ENCODE measurements around the gene TJP1. TPM values are rescaled to one million over a fixed set of nuclear protein-coding genes. Genes with fewer than 3 reads are reported as not detected.
"Not testable (repeated sequence)": the region's sequence is repeated elsewhere in the genome, so short reads cannot be mapped to it uniquely, and the experiment has no call there.

TJP1 gene
- total RNA-seq, 4 donors from 2014 or later: 100 to 115 (median 103) TPM

DNA sequence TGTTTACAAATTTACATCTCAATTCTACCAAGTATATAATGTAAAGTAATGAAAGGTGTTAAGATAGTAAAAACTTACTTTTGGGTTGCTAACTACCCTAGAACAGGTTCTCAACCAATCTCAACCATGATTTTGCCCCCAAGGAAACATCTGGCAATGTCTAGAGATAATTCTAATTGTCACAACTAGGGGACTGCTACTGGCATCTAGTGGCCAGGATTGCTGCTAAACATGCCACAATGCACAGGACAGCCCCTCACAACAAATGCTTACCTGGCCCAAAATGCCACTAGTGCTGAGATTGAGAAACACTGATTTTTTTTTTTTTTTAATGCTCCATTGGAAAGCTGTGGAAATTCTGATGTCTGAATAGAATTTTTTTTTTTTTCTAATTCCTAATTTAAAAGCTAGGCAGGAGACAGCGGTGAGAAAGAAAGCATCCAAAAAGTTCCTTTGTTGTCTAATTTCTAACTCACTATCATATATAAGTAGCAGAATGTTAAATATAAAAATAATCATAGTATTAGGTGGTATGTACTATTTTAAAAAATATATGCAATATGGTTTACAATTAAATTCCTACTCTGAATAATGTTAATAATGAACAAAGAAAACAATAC lies 81.5 kb downstream of the TJP1 start:
- peaks cover 4 to 73% of the 10 kb centered on the region in 2 donors for H3K36me3 ChIP-seq
- H3K4me1 ChIP-seq: no peaks in the 10 kb centered on the region
- H3K27ac ChIP-seq: no peak overlapping the region
- 86 to 95% methylated on average over 1 of the region's 1 CpG for WGBS, 2 donors (ENCODE audit: low coverage in 1 of 2)
- H3K9me3 ChIP-seq: no peaks in the 10 kb centered on the region
- no peaks in the 10 kb centered on the region for H3K27me3 ChIP-seq
- H3K4me3 ChIP-seq: no peak overlapping the region
- TF ChIP-seq, protein P1, sequence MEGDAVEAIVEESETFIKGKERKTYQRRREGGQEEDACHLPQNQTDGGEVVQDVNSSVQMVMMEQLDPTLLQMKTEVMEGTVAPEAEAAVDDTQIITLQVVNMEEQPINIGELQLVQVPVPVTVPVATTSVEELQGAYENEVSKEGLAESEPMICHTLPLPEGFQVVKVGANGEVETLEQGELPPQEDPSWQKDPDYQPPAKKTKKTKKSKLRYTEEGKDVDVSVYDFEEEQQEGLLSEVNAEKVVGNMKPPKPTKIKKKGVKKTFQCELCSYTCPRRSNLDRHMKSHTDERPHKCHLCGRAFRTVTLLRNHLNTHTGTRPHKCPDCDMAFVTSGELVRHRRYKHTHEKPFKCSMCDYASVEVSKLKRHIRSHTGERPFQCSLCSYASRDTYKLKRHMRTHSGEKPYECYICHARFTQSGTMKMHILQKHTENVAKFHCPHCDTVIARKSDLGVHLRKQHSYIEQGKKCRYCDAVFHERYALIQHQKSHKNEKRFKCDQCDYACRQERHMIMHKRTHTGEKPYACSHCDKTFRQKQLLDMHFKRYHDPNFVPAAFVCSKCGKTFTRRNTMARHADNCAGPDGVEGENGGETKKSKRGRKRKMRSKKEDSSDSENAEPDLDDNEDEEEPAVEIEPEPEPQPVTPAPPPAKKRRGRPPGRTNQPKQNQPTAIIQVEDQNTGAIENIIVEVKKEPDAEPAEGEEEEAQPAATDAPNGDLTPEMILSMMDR (IDR thresholded peaks at IDR 0.05): no peak
- TF ChIP-seq POLR2A (IDR thresholded peaks at IDR 0.05) (no peak), EP300 (IDR thresholded peaks at IDR 0.05) (no peak), POLR2AphosphoS5 (IDR thresholded peaks at IDR 0.05) (no peak)
- ATAC-seq: no peak

DNA sequence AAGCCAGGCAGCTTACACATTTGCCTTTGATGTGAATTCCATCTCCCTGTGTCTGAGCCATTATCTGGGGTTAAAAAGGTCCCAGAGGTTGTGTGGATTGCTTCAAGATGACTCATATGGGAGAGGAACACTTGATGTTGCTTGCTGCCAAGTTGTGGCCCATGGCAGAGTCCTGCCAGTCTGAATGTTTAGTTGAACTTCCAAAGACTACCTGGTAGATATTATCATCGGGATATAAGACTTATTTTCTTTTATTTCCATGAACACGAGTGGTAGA lies 85.6 kb downstream of the TJP1 start:
- 76 to 100% methylated on average over 2 of the region's 2 CpGs for WGBS, 2 donors (ENCODE audit: low coverage in 1 of 2)
- no peak overlapping the region for H3K27ac ChIP-seq

DNA sequence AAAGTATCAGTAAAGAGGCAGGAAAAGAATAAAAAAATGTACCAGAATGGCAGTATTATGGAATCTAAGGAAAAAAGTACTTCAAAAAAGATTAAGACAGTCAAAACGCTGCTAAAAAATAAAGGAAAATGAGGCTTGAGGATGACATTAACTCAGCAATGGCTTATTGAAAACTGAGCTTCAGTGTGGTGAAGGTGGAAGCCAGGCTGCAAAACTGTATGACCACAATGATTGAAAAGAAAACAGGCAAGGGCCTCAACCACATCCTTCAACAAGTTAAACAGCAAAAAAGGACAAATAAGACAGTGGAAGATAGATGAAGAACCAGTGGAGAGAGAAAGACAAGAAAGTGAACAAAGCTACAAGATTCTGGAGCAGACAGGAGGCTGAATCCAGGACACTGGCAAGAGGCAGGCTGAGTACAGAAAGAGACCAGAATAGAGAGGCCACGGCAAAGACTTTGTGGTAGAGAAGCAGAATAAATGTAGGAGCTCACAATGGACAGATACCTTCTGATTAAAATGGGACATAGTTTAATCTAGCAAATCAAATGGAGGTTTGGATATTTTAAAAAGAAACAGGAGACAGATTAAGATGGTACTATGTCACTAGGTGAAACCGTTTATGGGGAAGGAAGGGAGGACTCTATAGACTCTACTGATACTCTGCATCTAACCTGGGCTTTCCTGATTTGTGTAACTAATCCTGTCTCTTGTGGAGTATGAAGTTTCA lies 86.1 kb downstream of the TJP1 start:
- Histone ChIP-seq H3K27me3 (no peaks in the 10 kb centered on the region), H3K4me3 (no peak overlapping the region), H3K9me3 (no peaks in the 10 kb centered on the region), H3K27ac (no peak overlapping the region), H3K36me3 (peaks cover 4 to 91% of the 10 kb centered on the region in 2 donors), H3K4me1 (peaks cover 0 to 10% (median 0%) of the 10 kb centered on the region in 3 donors)
- WGBS, 2 donors (ENCODE audit: low coverage in 1 of 2): 73 to 78% methylated on average over 3 of the region's 3 CpGs
- no peak for ATAC-seq
- TF ChIP-seq EP300 (IDR thresholded peaks at IDR 0.05) (no peak), POLR2A (IDR thresholded peaks at IDR 0.05) (no peak)

More for the DNA sequence above, 85.6 kb downstream of the TJP1 start:
- ATAC-seq: no peak
- no peaks in the 10 kb centered on the region for H3K9me3 ChIP-seq
- H3K36me3 ChIP-seq: peaks cover 4 to 91% of the 10 kb centered on the region in 2 donors
- TF ChIP-seq POLR2AphosphoS5 (IDR thresholded peaks at IDR 0.05) (no peak), POLR2A (IDR thresholded peaks at IDR 0.05) (no peak), EP300 (IDR thresholded peaks at IDR 0.05) (no peak)
- TF ChIP-seq, protein P1 (IDR thresholded peaks at IDR 0.05): no peak
- peaks cover 0 to 10% (median 0%) of the 10 kb centered on the region in 3 donors for H3K4me1 ChIP-seq
- H3K4me3 ChIP-seq: no peak overlapping the region
- H3K27me3 ChIP-seq: no peaks in the 10 kb centered on the region

DNA sequence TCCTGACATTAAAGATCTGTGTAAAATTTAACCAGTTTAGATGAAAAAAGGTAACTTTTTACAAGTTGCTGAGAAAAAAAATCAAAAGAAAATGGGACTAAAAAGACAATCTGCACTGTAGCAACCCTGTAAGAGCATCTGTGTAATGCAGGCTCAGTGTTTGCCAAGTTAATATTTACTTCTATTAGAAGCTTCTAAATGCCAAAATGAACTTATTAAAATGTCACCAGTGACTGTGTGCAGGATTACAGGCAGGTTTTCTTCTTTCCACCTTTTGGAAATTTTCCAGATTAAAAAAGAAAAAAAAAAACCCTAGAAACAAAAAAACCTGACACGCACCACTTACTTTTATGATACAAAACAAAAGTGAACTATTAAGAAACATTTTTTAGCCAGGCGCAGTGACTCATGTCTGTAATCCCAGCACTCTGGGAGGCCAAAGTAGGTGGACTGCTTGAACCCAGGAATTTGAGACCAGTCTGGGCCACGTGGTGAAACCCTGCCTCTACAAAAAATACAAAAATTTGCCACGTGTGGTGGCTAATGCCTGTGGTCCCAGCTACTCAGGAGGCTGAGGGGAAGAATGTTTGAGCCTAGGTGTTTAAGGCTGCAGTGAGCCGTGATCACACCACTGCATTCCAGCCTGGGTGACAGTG lies 87.2 kb downstream of the TJP1 start:
- ATAC-seq: no peak
- peaks cover 4 to 91% of the 10 kb centered on the region in 2 donors for H3K36me3 ChIP-seq
- H3K4me1 ChIP-seq: peaks cover 0 to 10% (median 0%) of the 10 kb centered on the region in 3 donors
- 40 to 60% methylated on average over 5 of the region's 5 CpGs for WGBS, 2 donors (ENCODE audit: low coverage in 1 of 2)
- H3K27me3 ChIP-seq: no peaks in the 10 kb centered on the region
- TF ChIP-seq, protein P1 (IDR thresholded peaks at IDR 0.05): no peak
- TF ChIP-seq POLR2A (IDR thresholded peaks at IDR 0.05) (no peak), EP300 (IDR thresholded peaks at IDR 0.05) (no peak), POLR2AphosphoS5 (IDR thresholded peaks at IDR 0.05) (no peak)
- H3K27ac ChIP-seq: peak overlapping the region in 1 of 4 donors; percentile 31
- H3K4me3 ChIP-seq: no peak overlapping the region
- H3K9me3 ChIP-seq: no peaks in the 10 kb centered on the region

DNA sequence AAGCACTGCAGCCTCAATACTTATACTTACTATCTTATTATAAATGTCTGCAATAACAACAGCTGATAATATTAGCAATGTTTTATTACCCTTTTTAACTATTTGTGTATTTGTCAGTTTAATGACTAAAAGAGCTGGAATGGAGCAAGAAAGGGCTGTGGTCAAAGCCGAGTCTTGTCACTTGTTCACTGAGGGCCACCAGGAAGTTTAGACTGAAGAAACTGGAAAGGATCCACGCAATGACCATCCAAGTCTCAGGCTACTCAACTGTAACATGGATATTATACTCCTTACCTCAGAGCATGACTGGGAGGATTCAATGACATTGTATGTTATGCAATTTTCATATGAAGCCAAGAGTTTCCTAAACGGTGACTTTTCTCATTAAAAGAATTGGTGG lies 90.4 kb downstream of the TJP1 start:
- TF ChIP-seq POLR2A (IDR thresholded peaks at IDR 0.05) (no peak), EP300 (IDR thresholded peaks at IDR 0.05) (no peak), POLR2AphosphoS5 (IDR thresholded peaks at IDR 0.05) (no peak)
- TF ChIP-seq, protein P1 (IDR thresholded peaks at IDR 0.05): no peak
- ATAC-seq: no peak
- WGBS, 2 donors (ENCODE audit: low coverage in 1 of 2): 79 to 88% methylated on average over 3 of the region's 3 CpGs
- no peaks in the 10 kb centered on the region for H3K9me3 ChIP-seq
- H3K27ac ChIP-seq: no peak overlapping the region
- no peak overlapping the region for H3K4me3 ChIP-seq
- H3K27me3 ChIP-seq: no peaks in the 10 kb centered on the region
- peaks cover 0 to 10% (median 0%) of the 10 kb centered on the region in 3 donors for H3K4me1 ChIP-seq
- peaks cover 4 to 92% of the 10 kb centered on the region in 2 donors for H3K36me3 ChIP-seq

DNA sequence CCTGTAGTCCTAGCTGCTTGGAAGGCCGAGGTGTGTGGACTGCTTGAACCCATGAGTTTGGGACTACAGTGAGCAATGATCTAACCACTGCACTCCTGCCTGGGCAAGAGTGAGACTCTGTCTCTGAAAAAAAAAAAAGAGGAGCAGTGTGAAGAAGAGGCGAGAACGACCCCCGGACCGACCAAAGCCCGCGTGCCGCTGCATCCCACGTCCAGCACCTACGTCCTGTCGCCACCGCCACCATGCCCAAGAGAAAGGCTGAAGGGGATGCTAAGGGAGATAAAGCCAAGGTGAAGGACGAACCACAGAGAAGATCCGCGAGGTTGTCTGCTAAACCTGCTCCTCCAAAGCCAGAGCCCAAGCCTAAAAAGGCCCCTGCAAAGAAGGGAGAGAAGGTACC lies 91.8 kb downstream of the TJP1 start:
- H3K4me1 ChIP-seq, H3K27me3 ChIP-seq, H3K27ac ChIP-seq, H3K9me3 ChIP-seq, ATAC-seq, H3K4me3 ChIP-seq: not testable (repeated sequence)
- WGBS, 2 donors (ENCODE audit: low coverage in 1 of 2): 86 to 98% methylated on average over 2 to 15 of the region's 15 CpGs
- peaks cover 0 to 92% of the 10 kb centered on the region in 2 donors for H3K36me3 ChIP-seq

Measured in gastroesophageal sphincter (tissue), 4 donors.